Skeletal muscle satellite cell (primary cell): ENCODE measurements around the gene PAQR6. TPM values are rescaled to one million over a fixed set of nuclear protein-coding genes. Genes with fewer than 3 reads are reported as not detected.
A peak's percentile ranks its signal among the peaks of the same experiment; 100 is the strongest.

Source experiments
- H3K27me3 ChIP-seq: 2 replicates; pipeline ENCODE4 v1.7.0; 2013; ENCODE audit warnings: low read length; ENCODE audit not compliant: control insufficient read depth, insufficient read depth
- H3K36me3 ChIP-seq: 2 replicates; pipeline ENCODE4 v1.7.0; 2013; ENCODE audit warnings: mild to moderate bottlenecking, control low read depth, low read length; ENCODE audit not compliant: insufficient read depth
- H3K4me1 ChIP-seq: 2 replicates; pipeline ENCODE4 v1.7.0; 2013; ENCODE audit warnings: low read length; ENCODE audit not compliant: control insufficient read depth, insufficient read depth
- H3K4me2 ChIP-seq: 2 replicates; pipeline ENCODE4 v1.7.0; 2013; ENCODE audit warnings: mild to moderate bottlenecking, low read length
- H3K4me3 ChIP-seq: 2 replicates; pipeline ENCODE4 v1.7.0; 2013; ENCODE audit warnings: low read length
- H3K9ac ChIP-seq: 2 replicates; pipeline ENCODE4 v1.7.0; 2013; ENCODE audit warnings: mild to moderate bottlenecking, low read depth, low read length, moderate library complexity
- H3K9me3 ChIP-seq: replicated peaks from 2 replicates; pipeline ENCODE4 v1.7.0; 2013; ENCODE audit warnings: mild to moderate bottlenecking, control low read depth, low read length
- total RNA-seq: library from RNA; depleted of rRNA; stranded (reverse); fragments of >200 nt; gene quantifications from 2 replicates; pipeline ENCODE4 v1.2.3, GENCODE V29; 2012; rRNA removed

Gene PAQR6
- total RNA-seq: 0.22 and 0.51 TPM in 2 replicates

GRCh38 chr1:156247460-156248322 lies at the start of gene PAQR6:
PAQR6 (minus strand) TSS chr1:156248056; CDS start chr1:156246731, 1,325 bp downstream.
- Histone ChIP-seq H3K9me3 (no peaks in the 10 kb centered on the region), H3K36me3 (peaks cover 40% of the 10 kb centered on the region), H3K4me3 (no peak within 1 kb of the TSS), H3K4me1 (peaks cover 10% of the 10 kb centered on the region), H3K4me2 (no peak within 1 kb of the TSS), H3K9ac (no peak within 1 kb of the TSS), H3K27me3 (peaks cover 18% of the 10 kb centered on the region)

- Histone ChIP-seq H3K4me1 (peaks cover 21% of the 10 kb centered on the region), H3K9me3 (no peaks in the 10 kb centered on the region), H3K36me3 (peaks cover 5% of the 10 kb centered on the region), H3K27me3 (no peaks in the 10 kb centered on the region), H3K9ac (peak within 1 kb of the TSS; percentile 90), H3K4me2 (peak within 1 kb of the TSS; percentile 98), H3K4me3 (peak within 1 kb of the TSS; percentile 91)
Observed at GRCh38 chr1:156295391-156295947, 47.6 kb upstream of the PAQR6 start, which contains the start of gene GLMP. GLMP (minus strand) TSS chr1:156295679; CDS start chr1:156295645, 34 bp downstream.

GRCh38 chr1:156293895-156294294 lies 46.0 kb upstream of the PAQR6 start:
- no peaks in the 10 kb centered on the region for H3K27me3 ChIP-seq
- H3K9me3 ChIP-seq: no peaks in the 10 kb centered on the region
- H3K36me3 ChIP-seq: peaks cover 5% of the 10 kb centered on the region
- no peak overlapping the region for H3K9ac ChIP-seq
- no peak overlapping the region for H3K4me2 ChIP-seq
- H3K4me3 ChIP-seq: no peak overlapping the region
- peaks cover 21% of the 10 kb centered on the region for H3K4me1 ChIP-seq

GRCh38 chr1:156293098-156293434 lies 45.2 kb upstream of the PAQR6 start:
- no peaks in the 10 kb centered on the region for H3K27me3 ChIP-seq

GRCh38 chr1:156291226-156292061 lies 43.6 kb upstream of the PAQR6 start:
- Histone ChIP-seq H3K36me3 (peaks cover 5% of the 10 kb centered on the region), H3K9ac (peak overlapping the region; percentile 76), H3K9me3 (no peaks in the 10 kb centered on the region), H3K27me3 (no peaks in the 10 kb centered on the region), H3K4me3 (peak overlapping the region; percentile 80), H3K4me1 (peaks cover 21% of the 10 kb centered on the region), H3K4me2 (peak overlapping the region; percentile 89)

More at GRCh38 chr1:156293098-156293434, 45.2 kb upstream of the PAQR6 start:
- no peak overlapping the region for H3K4me2 ChIP-seq
- H3K36me3 ChIP-seq: peaks cover 5% of the 10 kb centered on the region
- H3K9me3 ChIP-seq: no peaks in the 10 kb centered on the region
- no peak overlapping the region for H3K9ac ChIP-seq
- peaks cover 21% of the 10 kb centered on the region for H3K4me1 ChIP-seq
- H3K4me3 ChIP-seq: no peak overlapping the region

- Histone ChIP-seq H3K9ac (no peak overlapping the region), H3K36me3 (peaks cover 5% of the 10 kb centered on the region), H3K27me3 (no peaks in the 10 kb centered on the region)
Observed at GRCh38 chr1:156289857-156290256, 42.0 kb upstream of the PAQR6 start.

GRCh38 chr1:156286061-156286460 lies 38.2 kb upstream of the PAQR6 start:
- H3K4me3 ChIP-seq: no peak overlapping the region
- H3K9me3 ChIP-seq: no peaks in the 10 kb centered on the region

More at GRCh38 chr1:156289857-156290256, 42.0 kb upstream of the PAQR6 start:
- Histone ChIP-seq H3K4me3 (no peak overlapping the region), H3K4me1 (peaks cover 21% of the 10 kb centered on the region), H3K4me2 (no peak overlapping the region), H3K9me3 (no peaks in the 10 kb centered on the region)

GRCh38 chr1:156285437-156285836 lies 37.6 kb upstream of the PAQR6 start:
- Histone ChIP-seq H3K4me1 (peaks cover 34% of the 10 kb centered on the region), H3K27me3 (no peaks in the 10 kb centered on the region), H3K36me3 (no peaks in the 10 kb centered on the region), H3K4me3 (no peak overlapping the region), H3K4me2 (no peak overlapping the region), H3K9ac (no peak overlapping the region), H3K9me3 (no peaks in the 10 kb centered on the region)

More at GRCh38 chr1:156286061-156286460, 38.2 kb upstream of the PAQR6 start:
- Histone ChIP-seq H3K27me3 (no peaks in the 10 kb centered on the region), H3K4me1 (peaks cover 31% of the 10 kb centered on the region), H3K9ac (no peak overlapping the region), H3K36me3 (no peaks in the 10 kb centered on the region), H3K4me2 (no peak overlapping the region)

GRCh38 chr1:156284757-156285156 lies 36.9 kb upstream of the PAQR6 start:
- Histone ChIP-seq H3K4me1 (peaks cover 34% of the 10 kb centered on the region), H3K27me3 (no peaks in the 10 kb centered on the region), H3K9me3 (no peaks in the 10 kb centered on the region), H3K4me3 (no peak overlapping the region), H3K4me2 (no peak overlapping the region), H3K36me3 (no peaks in the 10 kb centered on the region), H3K9ac (no peak overlapping the region)

- Histone ChIP-seq H3K9ac (peak within 1 kb of the TSS; percentile 96), H3K9me3 (no peaks in the 10 kb centered on the region), H3K27me3 (no peaks in the 10 kb centered on the region), H3K4me1 (peaks cover 34% of the 10 kb centered on the region), H3K4me2 (peak within 1 kb of the TSS; percentile 94), H3K4me3 (peak within 1 kb of the TSS; percentile 97), H3K36me3 (peaks cover 2% of the 10 kb centered on the region)
Observed at GRCh38 chr1:156284112-156284511, 36.3 kb upstream of the PAQR6 start, which contains the start of gene TMEM79. TMEM79 (plus strand) TSS chr1:156284325; CDS start chr1:156285227, 902 bp downstream.

GRCh38 chr1:156283521-156283920 lies 35.7 kb upstream of the PAQR6 start:
- H3K36me3 ChIP-seq: peaks cover 8% of the 10 kb centered on the region
- H3K9me3 ChIP-seq: no peaks in the 10 kb centered on the region
- peak overlapping the region; percentile 97 for H3K4me3 ChIP-seq
- H3K4me1 ChIP-seq: peaks cover 34% of the 10 kb centered on the region
- peak overlapping the region; percentile 94 for H3K4me2 ChIP-seq
- peak overlapping the region; percentile 96 for H3K9ac ChIP-seq
- no peaks in the 10 kb centered on the region for H3K27me3 ChIP-seq
